CD14-positive monocyte (primary cell): ENCODE measurements around the gene ST7. TPM values are rescaled to one million over a fixed set of nuclear protein-coding genes. Genes with fewer than 3 reads are reported as not detected.

ENCODE experiments used
- DNase-seq, 3 donors: peaks; one replicate each; pipeline ENCODE4 v3.0.0-alpha.2; 2011 to 2022
- H2AFZ ChIP-seq: 2 replicates; pipeline ENCODE4 v1.6.0; 2012; ENCODE audit warnings: mild to moderate bottlenecking, low read depth, low read length, inconsistent platforms; ENCODE audit not compliant: insufficient read depth, poor library complexity, severe bottlenecking
- H3K27ac ChIP-seq, 2 donors: 1 replicate in 1 of 2; 2 replicates in 1 of 2; pipeline ENCODE4 v1.5.1; 2012 to 2013; ENCODE audit warnings: low read length in 2 of 2, control low read depth in 1 of 2, inconsistent platforms in 1 of 2, low read depth in 1 of 2, mild to moderate bottlenecking in 1 of 2
- H3K27me3 ChIP-seq, 2 donors: one replicate each; pipeline versions ENCODE4 v1.6.0 to v1.6.1; 2011 to 2013; ENCODE audit warnings: low read length in 2 of 2; ENCODE audit not compliant: control insufficient read depth in 2 of 2, insufficient read depth in 2 of 2
- H3K36me3 ChIP-seq, 2 donors: replicated peaks in 1 of 2; 1 replicate in 1 of 2; 2 replicates in 1 of 2; pipeline versions ENCODE4 v1.5.1 to v1.6.1; 2012 to 2013; ENCODE audit warnings: low read length in 2 of 2, control low read depth in 1 of 2, inconsistent platforms in 1 of 2, mild to moderate bottlenecking in 1 of 2; ENCODE audit not compliant: insufficient read depth in 2 of 2, control insufficient read depth in 1 of 2
- H3K4me1 ChIP-seq, 2 donors: 1 replicate in 1 of 2; 2 replicates in 1 of 2; pipeline versions ENCODE4 v1.5.1 to v1.6.1; 2012 to 2013; ENCODE audit warnings: low read length in 2 of 2, control low read depth in 1 of 2, inconsistent platforms in 1 of 2, mild to moderate bottlenecking in 1 of 2, moderate library complexity in 1 of 2; ENCODE audit not compliant: insufficient read depth in 2 of 2, control insufficient read depth in 1 of 2
- H3K4me2 ChIP-seq: replicated peaks from 2 replicates; pipeline ENCODE3; 2012; ENCODE audit warnings: low read length, moderate library complexity, mild to moderate bottlenecking; ENCODE audit not compliant: poor library complexity, severe bottlenecking; ENCODE audit errors: extremely low read depth
- H3K4me3 ChIP-seq, 3 experiments: fragments of 200-600 bp in 1 of 3; sonication (generic) in 1 of 3; replicated peaks in 1 of 3; 1 replicate in 2 of 3; 2 replicates in 1 of 3; pipeline ENCODE4 v1.5.1; 2011 to 2013; ENCODE audit warnings: low read length in 3 of 3, mild to moderate bottlenecking in 3 of 3, control low read depth in 2 of 3, low read depth in 2 of 3, inconsistent platforms in 1 of 3, moderate library complexity in 1 of 3
- H3K79me2 ChIP-seq: 2 replicates; pipeline ENCODE4 v1.6.0; 2012; ENCODE audit warnings: mild to moderate bottlenecking, control low read depth, inconsistent platforms, low read length, moderate library complexity; ENCODE audit not compliant: insufficient read depth
- H3K9ac ChIP-seq: 2 replicates; pipeline ENCODE4 v1.6.0; 2017; ENCODE audit warnings: low read length, mild to moderate bottlenecking; ENCODE audit not compliant: insufficient read depth, poor library complexity, severe bottlenecking
- H3K9me3 ChIP-seq, 2 donors: replicated peaks in 1 of 2; 1 replicate in 1 of 2; 2 replicates in 1 of 2; pipeline versions ENCODE4 v1.5.1 to v1.6.1; 2012 to 2013; ENCODE audit warnings: low read length in 2 of 2, control low read depth in 1 of 2; ENCODE audit not compliant: control insufficient read depth in 1 of 2, insufficient read depth in 1 of 2
- H4K20me1 ChIP-seq: 2 replicates; pipeline ENCODE4 v1.6.0; 2012; ENCODE audit warnings: mild to moderate bottlenecking, low read length, control low read depth, moderate library complexity; ENCODE audit not compliant: insufficient read depth
- H3K27ac Mint-ChIP-seq, 7 donors: one replicate each; pipeline ENCODE4 v1.8.0; 2020; ENCODE audit warnings: mild to moderate bottlenecking in 7 of 7, mixed read lengths in 7 of 7, moderate library complexity in 6 of 7, inconsistent platforms in 2 of 7
- H3K27me3 Mint-ChIP-seq, 3 donors: one replicate each; pipeline ENCODE4 v1.8.0; 2021 to 2022; ENCODE audit warnings: low read depth in 3 of 3, mild to moderate bottlenecking in 3 of 3, mixed read lengths in 3 of 3, moderate library complexity in 3 of 3, inconsistent platforms in 1 of 3
- H3K36me3 Mint-ChIP-seq, 2 donors: one replicate each; pipeline ENCODE4 v1.8.0; 2020; ENCODE audit warnings: mixed read lengths in 2 of 2, inconsistent platforms in 1 of 2, mild to moderate bottlenecking in 1 of 2
- H3K4me1 Mint-ChIP-seq: one replicate; pipeline ENCODE4 v1.8.0; 2020; ENCODE audit warnings: mild to moderate bottlenecking, mixed read lengths
- H3K4me3 Mint-ChIP-seq, 2 donors: one replicate each; pipeline ENCODE4 v1.8.0; 2020; ENCODE audit warnings: mild to moderate bottlenecking in 2 of 2, mixed read lengths in 2 of 2, moderate library complexity in 1 of 2
- H3K9me3 Mint-ChIP-seq, 7 donors: one replicate each; pipeline ENCODE4 v1.8.0; 2020 to 2022; ENCODE audit warnings: mixed read lengths in 7 of 7, mild to moderate bottlenecking in 6 of 7, moderate library complexity in 6 of 7, inconsistent platforms in 2 of 7
- CTCF ChIP-seq: fragments of 200-600 bp; IDR thresholded peaks from one replicate; pipeline ENCODE4 v1.8.0; 2022; ENCODE audit warnings: antibody characterized with exemption, mild to moderate bottlenecking
- WGBS: methylation state at CpG from one replicate; pipeline ENCODE4 v1.1.5; 2013; ENCODE audit warnings: missing lambda C conversion rate; ENCODE audit not compliant: insufficient coverage; 5-methylcytosine and 5-hydroxymethylcytosine counted together
- intact Hi-C, 2 donors: fragments of 100-400 bp; cut with micrococcal nuclease; formaldehyde crosslinking; loops; one replicate each; pipeline versions ENCODE4 v1.15.0 to v1.15.1; 2023
- polyA plus RNA-seq, 3 donors: library from polyadenylated mRNA; depleted of rRNA in 1 of 3; unstranded in 2 of 3; stranded (reverse) in 1 of 3; fragments of 300-500 nt in 2 of 3; fragments of >200 nt in 1 of 3; fragmentation: Illumina TruSeq in 2 of 3; gene quantifications; 1 replicate in 2 of 3; 2 replicates in 1 of 3; pipeline ENCODE4 v1.2.3, GENCODE V29; 2012 to 2021

Gene ST7
- polyA plus RNA-seq, 3 donors, result 3.6 to 5.5 (median 4.1) TPM

- TF ChIP-seq CTCF, result no peak
- Histone ChIP-seq H3K9me3 (no peaks in the 10 kb centered on the region), H3K4me1 (peaks cover 20 to 27% of the 10 kb centered on the region in 2 donors), H3K9ac (no peak overlapping the region), H3K27ac (no peak overlapping the region), H3K36me3 (no peaks in the 10 kb centered on the region), H4K20me1 (no peaks in the 10 kb centered on the region), H3K4me2 (no peak overlapping the region), H3K4me3 (no peak overlapping the region), H3K79me2 (peaks cover 6% of the 10 kb centered on the region), H2AFZ (no peak overlapping the region), H3K27me3 (no peaks in the 10 kb centered on the region)
- Mint-ChIP-seq H3K4me3 (no peak overlapping the region), H3K36me3 (no peaks in the 10 kb centered on the region), H3K9me3 (peaks cover 0 to 1% (median 0%) of the 10 kb centered on the region in 7 donors), H3K27me3 (peaks cover 0 to 4% (median 2%) of the 10 kb centered on the region in 3 donors), H3K27ac (no peak overlapping the region), H3K4me1 (peaks cover 37% of the 10 kb centered on the region)
- WGBS, result no CpG with 5 or more reads among the region's 3 CpGs
- intact Hi-C loops, result no loop called here
- no peak for DNase-seq
Observed at GRCh38 chr7:117064688-117065087, 111.4 kb downstream of the ST7 start.

GRCh38 chr7:117065571-117066150 is 112.4 kb downstream of the ST7 start:
- no peak for TF ChIP-seq CTCF
- H3K27me3 ChIP-seq, result no peaks in the 10 kb centered on the region
- H2AFZ ChIP-seq, result no peak overlapping the region
- WGBS, result 65% methylated on average over 2 of the region's 3 CpGs
- H3K4me1 ChIP-seq, result peaks cover 20 to 27% of the 10 kb centered on the region in 2 donors
- DNase-seq, result no peak
- Mint-ChIP-seq H3K4me3 (no peak overlapping the region), H3K9me3 (peaks cover 0 to 3% (median 0%) of the 10 kb centered on the region in 7 donors), H3K27ac (peak overlapping the region in 1 of 7 donors; percentile 52), H3K27me3 (peaks cover 0 to 4% (median 2%) of the 10 kb centered on the region in 3 donors), H3K36me3 (no peaks in the 10 kb centered on the region), H3K4me1 (peaks cover 37% of the 10 kb centered on the region)
- H3K79me2 ChIP-seq, result peaks cover 6% of the 10 kb centered on the region
- H3K27ac ChIP-seq, result no peak overlapping the region
- H3K36me3 ChIP-seq, result no peaks in the 10 kb centered on the region
- no peaks in the 10 kb centered on the region for H3K9me3 ChIP-seq
- no peaks in the 10 kb centered on the region for H4K20me1 ChIP-seq
- H3K4me2 ChIP-seq, result no peak overlapping the region
- no peak overlapping the region for H3K4me3 ChIP-seq
- H3K9ac ChIP-seq, result no peak overlapping the region
- intact Hi-C loops, result no loop called here
